Activated CD8-positive, alpha-beta T cell treated with anti-CD3 and anti-CD28 coated beads, Interleukin-2, amount 10 ng/mL, durations not matched to agents 7 days and 5 days (primary cell): ENCODE results near the gene FADS2. TPM values are rescaled to one million over a fixed set of nuclear protein-coding genes. Genes with fewer than 3 reads are reported as not detected.
A peak's percentile ranks its signal among the peaks of the same experiment; 100 is the strongest.

Experiments used
- ATAC-seq: fragments of 150-1000 bp; cut with Tn5 transposase; one replicate; pipeline ENCODE4 v1.10.0; 2021; ENCODE audit warnings: moderate library complexity
- CTCF ChIA-PET: fragments of 350-600 bp; sonication (Branson Sonifier 250); formaldehyde crosslinking; loops from one replicate; lab custom pipeline; 2021; ENCODE audit warnings: antibody characterized with exemption; lab: Charles Lee
- POLR2A ChIA-PET: fragments of 350-600 bp; sonication (Branson Sonifier 250); formaldehyde crosslinking; loops from one replicate; lab custom pipeline; 2021; ENCODE audit warnings: antibody characterized with exemption; lab: Charles Lee
- DNase-seq: peaks from one replicate; pipeline ENCODE4 v3.0.0-alpha.2; 2020
- H3K27ac Mint-ChIP-seq: one replicate; pipeline ENCODE4 v1.8.0; 2021; ENCODE audit warnings: mild to moderate bottlenecking, mixed read lengths
- H3K27me3 Mint-ChIP-seq: one replicate; pipeline ENCODE4 v1.8.0; 2021; ENCODE audit warnings: low read depth, mixed read lengths
- H3K36me3 Mint-ChIP-seq: one replicate; pipeline ENCODE4 v1.8.0; 2021; ENCODE audit warnings: low read depth, mixed read lengths
- H3K4me1 Mint-ChIP-seq: one replicate; pipeline ENCODE4 v1.8.0; 2021; ENCODE audit warnings: low read depth, mixed read lengths
- H3K4me3 Mint-ChIP-seq: one replicate; pipeline ENCODE4 v1.8.0; 2021; ENCODE audit warnings: mild to moderate bottlenecking, mixed read lengths
- H3K9me3 Mint-ChIP-seq: one replicate; pipeline ENCODE4 v1.8.0; 2022; ENCODE audit warnings: mixed read lengths; ENCODE audit not compliant: insufficient read depth
- total RNA-seq, 2 experiments: library from RNA; stranded (reverse); gene quantifications; one replicate each; pipeline ENCODE4 v1.2.3, GENCODE V29; 2021

Gene FADS2
- total RNA-seq, 2 experiments from 2014 or later: 395 to 416 TPM

GRCh38 chr11:61846362-61847020 lies 18.4 kb downstream of the FADS2 start:
- ChIA-PET CTCF (interaction anchor here (2.5 kb wide), 1 partner anchor 50 kb away, joined by 9 read pairs; no protein-coding TSS in a partner anchor), POLR2A (no interaction called here)
- ATAC-seq: no peak
- peak overlapping the region; percentile 12 for H3K27ac Mint-ChIP-seq
- peaks cover 80% of the 10 kb centered on the region for H3K36me3 Mint-ChIP-seq
- no peak for DNase-seq
- peaks cover 7% of the 10 kb centered on the region for H3K4me1 Mint-ChIP-seq
- H3K27me3 Mint-ChIP-seq: no peaks in the 10 kb centered on the region
- H3K9me3 Mint-ChIP-seq: no peaks in the 10 kb centered on the region
- H3K4me3 Mint-ChIP-seq: no peak overlapping the region

DNA sequence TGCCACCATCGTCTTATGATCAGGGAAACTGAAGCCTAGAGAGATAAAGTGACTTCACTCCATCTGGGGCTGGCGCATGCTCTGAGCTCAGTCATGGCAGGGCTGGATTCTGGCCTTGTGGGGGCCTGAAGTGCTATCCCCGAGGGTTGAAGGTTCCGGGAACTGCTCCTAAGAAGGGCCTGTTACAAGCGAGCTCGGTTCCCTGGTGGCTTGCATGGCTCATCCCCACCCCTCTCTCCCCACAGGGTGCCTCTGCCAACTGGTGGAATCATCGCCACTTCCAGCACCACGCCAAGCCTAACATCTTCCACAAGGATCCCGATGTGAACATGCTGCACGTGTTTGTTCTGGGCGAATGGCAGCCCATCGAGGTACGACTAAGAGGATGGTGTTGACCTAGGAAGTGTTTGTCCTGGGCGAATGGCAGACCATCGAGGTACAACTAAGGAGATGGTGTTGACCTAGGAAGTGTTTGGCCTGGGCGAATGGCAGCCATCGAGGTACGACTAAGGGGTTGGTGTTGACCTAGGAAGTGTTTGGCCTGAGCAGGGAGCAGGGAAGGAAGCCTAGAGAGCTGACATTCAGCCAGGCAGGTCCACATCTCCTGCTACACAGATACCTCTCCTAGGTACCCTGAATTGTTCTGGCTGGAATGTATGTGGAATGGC lies 19.9 kb downstream of the FADS2 start:
- ChIA-PET POLR2A (interaction anchor here (0.7 kb wide), 1 partner anchor 43 kb away, joined by 3 read pairs; no protein-coding TSS in a partner anchor), CTCF (interaction anchor here (0.8 kb wide), 1 partner anchor 51 kb away, joined by 5 read pairs; no protein-coding TSS in a partner anchor)
- ATAC-seq (no peak), DNase-seq (no peak)
- Mint-ChIP-seq H3K4me1 (peaks cover 5% of the 10 kb centered on the region), H3K36me3 (peaks cover 78% of the 10 kb centered on the region), H3K27me3 (no peaks in the 10 kb centered on the region), H3K4me3 (no peak overlapping the region), H3K27ac (peak overlapping the region; percentile 49), H3K9me3 (no peaks in the 10 kb centered on the region)

DNA sequence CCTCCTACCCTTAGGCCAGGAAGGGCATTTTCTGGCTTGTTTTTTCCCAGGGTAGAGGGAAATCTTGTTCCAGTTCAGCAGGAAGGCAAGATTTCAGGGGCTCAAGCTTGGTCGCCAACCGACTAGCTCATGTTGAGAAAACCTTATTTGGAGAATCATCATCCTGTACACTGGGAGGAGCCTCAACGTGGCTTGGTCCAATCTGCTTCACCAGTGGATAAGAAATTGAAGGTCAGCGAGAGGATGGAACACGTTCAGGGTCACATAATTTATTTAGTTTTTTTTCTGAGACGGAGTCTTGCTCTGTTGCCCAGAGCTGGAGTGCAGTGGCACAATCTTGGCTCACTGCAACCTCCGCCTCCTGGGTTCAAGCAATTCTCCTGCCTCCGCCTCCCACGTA lies 20.5 kb downstream of the FADS2 start:
- Mint-ChIP-seq H3K27ac (no peak overlapping the region), H3K4me1 (peaks cover 5% of the 10 kb centered on the region), H3K36me3 (peaks cover 74% of the 10 kb centered on the region), H3K4me3 (no peak overlapping the region), H3K9me3 (no peaks in the 10 kb centered on the region), H3K27me3 (no peaks in the 10 kb centered on the region)
- CTCF ChIA-PET: no interaction called here
- no peak for ATAC-seq
- POLR2A ChIA-PET: interaction anchor here (0.7 to 1.2 kb wide), 2 partner anchors 20 to 43 kb away, joined by 3 to 5 read pairs; no protein-coding TSS in a partner anchor
- DNase-seq: no peak

DNA sequence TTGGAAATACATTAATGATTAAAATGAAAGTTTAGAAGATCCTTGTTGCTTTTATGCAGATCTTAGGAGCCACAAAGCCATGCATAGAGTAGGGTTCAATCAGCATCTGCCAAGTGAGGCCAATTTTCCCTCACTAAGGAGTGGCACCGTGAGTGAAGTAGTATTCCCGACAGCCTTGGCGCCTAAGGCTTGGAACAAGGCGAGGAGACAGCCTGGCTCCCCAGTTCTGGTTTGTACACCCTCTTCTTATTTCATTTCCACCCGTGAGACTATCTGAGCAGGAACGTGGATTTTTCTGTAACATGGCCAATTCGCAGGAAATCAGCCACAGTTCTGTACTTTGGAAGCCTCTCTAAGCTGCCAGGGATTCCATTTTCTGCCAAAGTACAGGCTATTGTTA lies 22.6 kb downstream of the FADS2 start:
- ChIA-PET CTCF (no interaction called here), POLR2A (no interaction called here)
- ATAC-seq (no peak), DNase-seq (no peak)
- Mint-ChIP-seq H3K9me3 (no peaks in the 10 kb centered on the region), H3K36me3 (peaks cover 73% of the 10 kb centered on the region), H3K27me3 (no peaks in the 10 kb centered on the region), H3K4me3 (no peak overlapping the region), H3K4me1 (peaks cover 2% of the 10 kb centered on the region), H3K27ac (no peak overlapping the region)

DNA sequence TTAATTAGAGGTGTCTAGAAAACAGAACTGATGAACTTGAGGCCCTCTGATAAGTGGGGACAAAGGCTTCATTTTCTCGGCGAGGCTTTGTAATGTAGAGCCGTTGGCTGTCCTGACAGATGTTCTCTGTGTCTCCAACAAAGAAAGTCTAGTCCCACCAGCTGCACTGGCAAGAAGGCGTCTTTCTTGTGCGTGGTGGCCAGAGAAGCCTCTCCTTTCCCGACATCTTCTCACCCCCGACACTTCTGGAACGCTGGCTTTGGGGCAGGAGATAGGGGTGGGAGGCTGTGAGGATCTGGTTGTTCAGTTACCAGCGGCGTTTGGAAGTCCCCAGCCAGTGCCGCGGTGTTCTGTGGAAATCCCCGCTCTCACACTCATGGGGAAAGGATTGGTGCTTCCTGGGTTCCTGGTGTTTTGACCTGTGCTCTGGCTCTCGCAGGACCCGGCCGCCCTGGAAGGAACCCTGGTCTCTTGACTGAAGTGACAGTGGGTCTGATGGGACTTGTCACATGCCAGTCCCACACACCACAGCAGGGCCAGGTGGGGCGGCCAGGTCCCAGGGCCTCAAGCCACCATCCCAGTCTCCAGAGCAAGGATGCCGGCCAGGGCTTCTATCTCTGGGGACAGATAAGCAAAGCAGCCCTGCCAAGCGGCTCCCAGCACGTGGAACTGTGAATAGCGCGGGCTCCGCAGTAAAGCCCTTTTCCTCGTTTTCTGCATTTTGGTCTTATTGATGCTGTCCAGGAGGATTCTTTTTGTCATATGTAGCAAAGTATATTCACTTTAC lies 23.2 kb downstream of the FADS2 start:
- CTCF ChIA-PET: no interaction called here
- peaks cover 1% of the 10 kb centered on the region for H3K4me1 Mint-ChIP-seq

GRCh38 chr11:61851900-61852295 lies 23.8 kb downstream of the FADS2 start:
- Mint-ChIP-seq H3K4me3 (no peak overlapping the region), H3K4me1 (no peaks in the 10 kb centered on the region), H3K36me3 (peaks cover 66% of the 10 kb centered on the region), H3K27me3 (no peaks in the 10 kb centered on the region), H3K9me3 (no peaks in the 10 kb centered on the region), H3K27ac (peak overlapping the region; percentile 72)
- ATAC-seq (no peak), DNase-seq (no peak)
- ChIA-PET CTCF (no interaction called here), POLR2A (no interaction called here)

More for the DNA sequence above, 23.2 kb downstream of the FADS2 start:
- POLR2A ChIA-PET: no interaction called here
- DNase-seq (no peak), ATAC-seq (no peak)
- Mint-ChIP-seq H3K4me3 (no peak overlapping the region), H3K27ac (no peak overlapping the region), H3K9me3 (no peaks in the 10 kb centered on the region), H3K36me3 (peaks cover 69% of the 10 kb centered on the region), H3K27me3 (no peaks in the 10 kb centered on the region)

- H3K9me3 Mint-ChIP-seq: no peaks in the 10 kb centered on the region
- no peaks in the 10 kb centered on the region for H3K27me3 Mint-ChIP-seq
- H3K4me3 Mint-ChIP-seq: no peak overlapping the region
- peaks cover 58% of the 10 kb centered on the region for H3K36me3 Mint-ChIP-seq
- H3K4me1 Mint-ChIP-seq: no peaks in the 10 kb centered on the region
- POLR2A ChIA-PET: no interaction called here
- no peak for ATAC-seq
- CTCF ChIA-PET: interaction anchor here (1.4 to 1.6 kb wide), 2 partner anchors 24 to 229 kb away, joined by 4 to 6 read pairs; no protein-coding TSS in a partner anchor
- no peak for DNase-seq
- H3K27ac Mint-ChIP-seq: peak overlapping the region; percentile 40
Observed at GRCh38 chr11:61853698-61854169, 25.6 kb downstream of the FADS2 start.

DNA sequence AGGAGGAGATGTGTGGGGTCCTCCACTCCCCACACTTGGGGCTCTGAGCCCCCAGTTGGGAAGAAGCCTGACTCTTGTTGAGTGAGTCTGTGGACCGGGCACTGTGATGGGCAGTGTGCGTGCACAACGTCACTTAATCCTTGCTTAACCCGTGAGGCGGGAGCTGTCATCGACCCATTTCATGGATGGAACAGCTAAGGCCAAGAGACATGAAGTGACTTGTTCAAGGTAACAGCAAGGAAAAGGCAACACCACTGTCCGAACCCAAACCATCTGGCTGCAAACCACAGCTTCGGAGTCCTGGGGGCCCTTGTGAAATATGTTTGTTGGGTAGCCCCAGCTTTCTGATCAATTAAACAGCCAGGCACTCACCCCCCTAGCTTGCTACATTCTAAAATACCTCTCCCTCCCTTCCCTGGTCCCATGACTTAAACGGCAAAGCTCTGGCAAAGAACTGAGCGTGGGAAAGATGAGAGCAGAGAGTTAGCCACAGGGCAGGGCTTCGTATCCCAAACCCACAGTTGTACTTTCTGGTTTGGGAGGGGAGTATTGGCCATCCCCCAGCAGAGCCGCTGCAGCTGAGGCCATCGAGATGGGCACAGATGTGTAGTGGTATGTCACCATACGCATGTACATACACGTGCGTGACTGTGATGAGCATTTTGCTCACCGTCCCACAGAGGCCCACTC lies 26.3 kb downstream of the FADS2 start:
- H3K4me3 Mint-ChIP-seq: no peak overlapping the region
- no peaks in the 10 kb centered on the region for H3K4me1 Mint-ChIP-seq
- ChIA-PET CTCF (interaction anchor here (1.4 to 1.6 kb wide), 2 partner anchors 24 to 228 kb away, joined by 4 to 6 read pairs; no protein-coding TSS in a partner anchor), POLR2A (no interaction called here)
- no peaks in the 10 kb centered on the region for H3K9me3 Mint-ChIP-seq
- no peak overlapping the region for H3K27ac Mint-ChIP-seq
- no peak for DNase-seq
- H3K36me3 Mint-ChIP-seq: peaks cover 64% of the 10 kb centered on the region
- H3K27me3 Mint-ChIP-seq: no peaks in the 10 kb centered on the region
- no peak for ATAC-seq

DNA sequence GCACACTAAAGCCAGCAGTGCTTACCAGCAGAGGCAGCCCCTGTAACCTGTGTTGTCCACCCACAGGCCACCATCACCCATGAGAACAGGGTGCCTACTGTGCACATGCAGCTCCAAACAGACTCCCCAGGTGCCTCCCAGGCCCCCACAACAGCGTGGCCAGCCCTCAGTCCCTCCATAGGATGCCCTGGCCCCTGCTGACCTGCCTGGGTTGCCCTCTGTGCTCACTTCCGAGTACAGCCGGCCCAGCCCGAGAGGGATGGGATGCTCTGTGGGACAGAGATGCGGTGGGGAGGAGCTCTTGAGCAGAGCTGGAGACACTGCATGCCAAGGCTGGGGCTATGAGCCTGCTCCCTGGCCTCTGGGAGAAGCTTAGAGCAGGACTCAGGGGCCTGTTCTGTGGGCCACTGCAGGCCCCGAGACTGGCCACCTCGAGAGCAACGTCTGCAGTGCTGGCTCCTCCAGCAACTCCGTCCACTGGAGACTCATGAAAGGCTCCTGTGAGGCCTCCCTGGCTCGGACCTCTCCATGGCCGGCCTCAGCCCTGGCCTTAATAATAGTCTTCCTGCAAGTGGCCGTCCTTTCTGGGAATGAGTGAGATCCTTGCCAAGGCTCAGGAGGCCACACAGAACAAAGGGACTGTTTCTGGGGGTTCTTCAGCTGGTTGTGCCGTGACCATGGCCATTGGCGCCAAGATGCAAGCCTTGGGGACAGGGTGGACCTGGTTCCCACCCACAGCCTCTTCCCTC lies 27.0 kb downstream of the FADS2 start:
- no peaks in the 10 kb centered on the region for H3K9me3 Mint-ChIP-seq
- no peaks in the 10 kb centered on the region for H3K4me1 Mint-ChIP-seq
- DNase-seq (no peak), ATAC-seq (no peak)
- CTCF ChIA-PET: interaction anchor here (1.4 kb wide), 1 partner anchor 25 kb away, joined by 6 read pairs; no protein-coding TSS in a partner anchor
- POLR2A ChIA-PET: no interaction called here
- no peaks in the 10 kb centered on the region for H3K27me3 Mint-ChIP-seq
- H3K4me3 Mint-ChIP-seq: no peak overlapping the region
- peaks cover 64% of the 10 kb centered on the region for H3K36me3 Mint-ChIP-seq
- no peak overlapping the region for H3K27ac Mint-ChIP-seq

- Mint-ChIP-seq H3K27ac (no peak overlapping the region), H3K36me3 (peaks cover 63% of the 10 kb centered on the region), H3K9me3 (no peaks in the 10 kb centered on the region), H3K27me3 (no peaks in the 10 kb centered on the region), H3K4me3 (no peak overlapping the region), H3K4me1 (no peaks in the 10 kb centered on the region)
- ChIA-PET CTCF (no interaction called here), POLR2A (no interaction called here)
- ATAC-seq (no peak), DNase-seq (no peak)
Observed at GRCh38 chr11:61855939-61856680, 28.0 kb downstream of the FADS2 start.
